IPS-18c (cell line): ENCODE measurements around the gene CEACAM7.
"Not testable (repeated sequence)": the region's sequence is repeated elsewhere in the genome, so short reads cannot be mapped to it uniquely, and the experiment has no call there.

Source experiments
- H3K4me3 ChIP-seq: 2 replicates; pipeline ENCODE4 v1.7.0; 2013; ENCODE audit warnings: low read depth, mild to moderate bottlenecking, low read length, moderate library complexity; ENCODE audit not compliant: insufficient read depth
- H3K9me3 ChIP-seq: one replicate; pipeline ENCODE4 v1.6.1; 2013; ENCODE audit warnings: mild to moderate bottlenecking, low read length, moderate library complexity; ENCODE audit not compliant: control insufficient read depth, insufficient read depth

The CEACAM7 gene

DNA sequence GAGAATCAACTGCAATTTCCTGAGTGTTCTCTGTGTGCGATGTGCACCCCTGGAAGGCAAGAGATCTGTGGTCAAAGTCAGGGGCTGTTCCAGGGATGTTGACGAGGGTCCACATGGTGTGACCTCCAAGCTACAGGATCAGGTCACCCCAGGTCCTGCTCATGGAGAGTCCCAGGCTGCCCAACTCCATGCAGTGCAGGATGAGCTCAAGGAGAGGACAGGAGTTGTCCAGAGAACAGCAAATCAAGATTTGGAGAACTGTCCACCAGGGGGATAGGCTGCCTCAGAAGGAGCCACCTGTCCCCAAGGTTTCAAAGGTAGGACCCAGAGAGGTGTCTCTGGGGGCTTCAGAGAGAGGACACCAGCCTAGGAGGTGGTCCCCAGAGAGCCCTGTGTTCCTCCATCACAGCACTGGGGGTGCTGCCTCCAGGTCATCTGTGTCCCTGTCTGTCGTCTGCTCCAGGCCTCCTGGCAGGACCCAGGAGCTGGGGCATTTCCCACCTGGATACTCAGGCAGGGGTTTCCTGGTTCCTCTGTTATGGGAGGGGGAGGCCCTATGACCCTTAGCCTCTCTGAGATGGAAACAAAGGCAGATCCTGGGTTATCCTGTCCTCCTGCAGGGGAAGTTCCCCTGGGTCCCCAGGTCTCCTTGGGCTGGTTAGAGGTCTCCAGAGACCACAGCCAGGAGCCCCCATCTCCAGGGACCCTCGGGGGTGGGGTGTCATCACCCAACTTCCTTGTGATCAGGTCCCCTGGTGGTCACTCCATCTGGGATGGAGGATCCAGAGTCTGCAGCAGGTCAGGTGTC is 2.1 kb upstream of the CEACAM7 start:
- no peaks in the 10 kb centered on the region for H3K9me3 ChIP-seq
- no peak overlapping the region for H3K4me3 ChIP-seq

DNA sequence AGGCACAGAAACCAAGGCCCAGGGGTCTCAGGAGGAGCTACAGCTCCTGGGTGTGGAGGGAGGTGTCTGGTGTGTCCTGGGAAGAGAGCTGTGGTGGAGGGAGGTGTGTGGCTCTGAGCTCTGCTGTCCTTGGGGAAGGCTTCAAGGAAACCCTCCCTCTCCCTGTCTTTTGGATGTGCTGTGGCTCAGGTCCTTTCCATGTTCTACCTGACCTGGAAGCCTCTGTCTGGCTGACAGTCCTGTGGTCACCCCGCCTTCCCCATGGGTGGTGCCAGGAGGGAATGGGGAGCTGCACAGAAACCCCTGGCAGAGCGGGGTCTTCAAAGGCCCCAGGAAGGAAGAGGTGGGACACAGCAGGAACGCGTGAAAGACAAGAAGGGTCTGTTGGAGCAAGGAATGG is 617 bp upstream of the CEACAM7 start:
- H3K9me3 ChIP-seq, result peaks cover 2% of the 10 kb centered on the region
- H3K4me3 ChIP-seq, result no peak overlapping the region

DNA sequence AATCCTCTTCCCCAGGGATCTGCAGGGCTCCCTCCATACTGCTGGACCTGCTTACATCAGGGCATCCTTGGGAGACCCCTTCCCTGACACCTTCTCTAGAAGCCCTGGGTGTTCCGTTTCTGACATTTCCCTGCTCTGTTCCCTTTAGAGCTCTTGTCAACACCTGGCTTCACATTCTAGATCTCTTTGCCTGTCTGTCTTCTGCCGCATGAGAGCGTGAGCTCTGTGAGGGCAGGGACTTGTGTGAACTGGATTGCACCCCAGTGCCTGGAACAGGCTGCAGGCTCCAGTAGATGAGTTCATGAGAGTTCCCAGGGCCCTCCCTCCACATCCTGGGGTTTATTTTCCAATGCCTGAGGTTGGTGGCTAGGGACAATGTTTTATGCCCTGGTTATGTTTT is 651 bp downstream of the CEACAM7 start:
- Histone ChIP-seq H3K9me3 (peaks cover 2% of the 10 kb centered on the region), H3K4me3 (no peak overlapping the region)

DNA sequence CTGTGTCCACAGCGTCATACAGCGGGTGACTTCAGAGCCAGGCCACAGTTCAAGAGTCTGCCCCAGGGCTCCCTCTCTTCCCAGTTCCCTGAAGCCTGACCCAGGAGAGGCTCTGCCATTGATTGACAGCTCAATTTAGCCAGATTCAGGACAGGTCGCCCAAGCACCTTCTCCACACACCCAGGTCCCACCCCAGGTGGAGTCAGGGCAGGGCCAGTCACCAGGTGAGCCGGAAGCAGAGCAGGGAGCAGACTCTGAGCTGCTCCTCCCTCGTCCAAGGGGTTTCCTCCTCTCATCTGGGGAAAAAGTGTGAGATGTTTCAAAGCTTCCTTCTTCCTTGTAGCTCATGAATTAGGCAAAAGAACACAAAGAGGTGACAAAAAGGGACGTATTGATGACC is 5.6 kb downstream of the CEACAM7 start:
- H3K4me3 ChIP-seq, result no peak overlapping the region
- H3K9me3 ChIP-seq, result peaks cover 2% of the 10 kb centered on the region

DNA sequence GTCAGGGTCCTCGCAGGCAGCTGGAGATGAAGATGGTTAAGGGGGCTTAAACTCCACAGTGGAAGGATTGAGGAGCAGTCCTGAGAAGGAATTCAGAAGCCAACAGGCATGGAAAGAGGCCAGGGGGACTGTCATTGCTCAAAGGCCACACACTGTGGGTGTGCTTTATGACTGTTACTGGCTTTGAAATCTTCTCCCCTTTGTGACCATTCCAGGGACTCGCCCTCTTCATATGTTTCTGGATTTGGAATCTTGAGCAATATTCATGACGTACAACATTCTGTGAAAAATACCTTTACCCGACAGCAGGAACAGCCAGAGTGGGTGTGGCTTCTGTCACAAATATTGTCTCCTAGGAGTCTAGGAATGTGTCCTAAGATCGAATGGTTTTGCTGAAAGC is 16.6 kb downstream of the CEACAM7 start:
- H3K4me3 ChIP-seq, result no peak overlapping the region
- H3K9me3 ChIP-seq, result no peaks in the 10 kb centered on the region

DNA sequence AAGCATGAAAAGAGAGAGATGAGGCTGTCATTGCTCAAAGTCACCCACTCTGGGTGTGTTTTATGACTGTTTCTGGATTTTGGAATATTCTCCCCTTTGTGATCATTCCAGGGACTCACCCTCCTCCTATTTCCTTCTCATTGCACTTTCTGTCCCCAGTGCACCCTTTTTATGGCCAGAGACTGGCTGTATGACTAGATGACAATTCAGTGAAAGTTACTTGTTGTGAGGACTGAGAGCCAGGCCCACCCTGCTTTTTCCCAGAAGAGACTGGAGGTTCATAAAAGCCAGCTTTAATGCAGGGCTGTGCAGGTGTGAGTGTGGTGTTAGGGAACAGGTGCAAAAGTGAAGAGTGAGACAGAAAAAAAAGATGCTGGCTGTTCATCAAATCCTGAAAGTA is 17.3 kb downstream of the CEACAM7 start:
- H3K9me3 ChIP-seq, result no peaks in the 10 kb centered on the region
- H3K4me3 ChIP-seq, result no peak overlapping the region

DNA sequence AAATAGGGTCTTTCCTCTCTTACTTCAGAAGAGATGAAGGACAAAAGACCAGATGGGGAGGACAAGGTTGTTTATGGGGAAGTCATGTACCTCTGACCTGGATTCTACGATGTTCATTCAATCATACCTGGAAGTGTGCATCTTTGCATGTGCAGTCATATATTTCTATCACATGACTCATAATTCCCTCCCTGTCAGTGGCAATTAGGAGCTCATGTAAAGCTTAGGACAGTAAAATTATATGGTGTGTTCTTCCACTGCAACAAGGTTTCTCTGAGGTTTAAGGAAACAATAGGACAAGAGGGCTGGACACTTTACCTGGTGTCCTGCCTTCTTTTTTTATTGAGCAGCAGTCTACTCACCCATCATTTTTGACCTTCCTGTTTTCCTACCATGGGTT is 19.8 kb downstream of the CEACAM7 start:
- Histone ChIP-seq H3K9me3 (no peaks in the 10 kb centered on the region), H3K4me3 (no peak overlapping the region)

DNA sequence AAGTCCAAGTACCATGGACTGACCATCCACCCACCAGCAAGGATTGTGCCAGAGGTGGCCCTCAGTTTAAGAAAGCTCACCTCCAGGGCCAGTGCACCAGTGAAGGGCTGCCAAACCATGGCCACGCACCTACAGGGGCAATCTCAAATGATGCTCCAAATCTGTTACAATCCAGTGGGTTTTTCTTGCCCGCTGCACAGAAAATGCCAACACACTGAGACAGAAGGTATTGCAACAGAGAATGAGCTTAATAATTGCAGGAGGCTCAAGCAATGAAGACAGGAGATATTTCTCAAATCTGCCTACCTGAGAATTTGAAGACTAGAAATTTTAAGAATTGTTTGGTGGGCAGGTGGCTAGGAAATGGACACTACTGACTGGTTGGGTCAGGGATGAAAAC is 22.0 kb downstream of the CEACAM7 start:
- Histone ChIP-seq H3K9me3 (no peaks in the 10 kb centered on the region), H3K4me3 (no peak overlapping the region)

DNA sequence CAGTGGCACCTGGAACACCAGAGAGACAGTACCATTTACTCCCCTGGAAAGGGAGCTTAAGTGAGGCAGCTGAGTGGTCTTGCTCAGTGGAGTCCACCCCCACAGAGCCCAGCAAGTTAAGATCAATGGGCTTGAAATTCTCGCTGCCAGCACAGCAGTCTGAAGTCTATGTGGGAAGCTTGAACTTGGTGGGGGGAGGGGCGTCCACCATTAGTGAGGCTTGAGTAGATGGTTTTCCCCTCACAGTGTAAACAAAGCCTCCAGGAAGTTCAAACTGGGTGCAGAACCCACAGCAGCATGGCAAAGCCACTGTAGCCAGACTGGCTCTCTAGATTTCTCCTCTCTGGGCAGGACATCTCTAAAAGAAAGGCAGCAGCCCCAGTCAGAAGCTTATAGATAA is 30.9 kb downstream of the CEACAM7 start:
- Histone ChIP-seq H3K9me3 (peaks cover 2% of the 10 kb centered on the region), H3K4me3 (no peak overlapping the region)

DNA sequence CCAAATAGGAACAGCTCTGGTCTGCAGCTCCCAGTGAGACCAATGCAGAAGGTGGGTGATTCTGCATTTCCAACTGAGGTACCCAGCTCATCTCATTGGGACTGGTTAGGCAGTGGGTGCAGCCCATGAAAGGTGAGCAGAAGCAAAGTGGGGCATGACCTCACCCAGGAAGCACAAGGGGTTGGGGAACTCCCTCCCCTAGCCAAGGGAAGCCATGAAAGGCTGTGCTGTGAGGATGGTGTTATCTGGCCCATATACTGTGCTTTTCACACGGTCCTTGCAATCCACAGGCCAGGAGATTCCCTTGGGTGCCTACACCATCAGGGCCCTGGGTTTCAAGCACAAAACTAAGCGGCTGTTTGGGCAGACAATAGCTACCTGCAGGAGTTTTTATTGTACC is 31.3 kb downstream of the CEACAM7 start:
- H3K9me3 ChIP-seq, H3K4me3 ChIP-seq: not testable (repeated sequence)

DNA sequence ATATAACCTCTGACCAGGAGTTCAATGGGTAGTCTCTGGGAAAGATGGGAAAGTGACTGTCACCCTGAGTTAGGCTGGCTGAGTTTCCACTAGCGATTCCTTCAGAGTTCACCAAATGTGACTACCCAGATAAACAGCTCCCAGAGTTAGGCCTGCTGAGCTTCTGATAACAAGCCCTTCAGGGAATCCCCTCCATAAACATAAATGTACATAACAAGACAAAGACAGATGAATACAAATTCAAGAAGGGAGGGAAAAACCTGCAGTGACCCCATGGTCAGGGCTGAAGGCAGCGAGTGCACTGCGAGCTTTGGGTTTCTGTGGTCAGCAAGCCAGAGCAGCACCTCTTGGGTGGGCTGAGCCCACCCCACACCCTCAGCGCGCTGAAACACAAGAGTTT is 35.8 kb downstream of the CEACAM7 start:
- Histone ChIP-seq H3K4me3 (no peak overlapping the region), H3K9me3 (peaks cover 2% of the 10 kb centered on the region)

DNA sequence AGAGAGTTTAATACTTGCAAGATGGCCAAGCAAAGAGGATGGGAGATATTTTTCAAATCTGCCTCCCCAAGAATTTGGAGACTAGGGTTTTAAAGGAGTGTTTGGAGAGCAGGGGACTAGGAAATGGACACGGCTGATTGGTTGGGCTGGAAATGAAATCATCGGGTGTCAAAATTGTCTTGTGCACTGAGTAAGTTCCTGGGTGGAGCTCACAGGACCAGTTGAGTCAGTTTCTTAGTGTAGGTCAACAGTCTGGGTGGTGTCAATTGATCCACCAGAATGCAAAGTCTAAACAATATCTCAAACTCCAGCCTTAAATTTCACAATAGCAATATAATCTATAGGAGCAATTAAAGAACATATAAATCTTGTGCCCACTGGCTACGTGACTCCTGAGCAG is 38.2 kb downstream of the CEACAM7 start:
- Histone ChIP-seq H3K4me3 (no peak overlapping the region), H3K9me3 (peaks cover 2% of the 10 kb centered on the region)

DNA sequence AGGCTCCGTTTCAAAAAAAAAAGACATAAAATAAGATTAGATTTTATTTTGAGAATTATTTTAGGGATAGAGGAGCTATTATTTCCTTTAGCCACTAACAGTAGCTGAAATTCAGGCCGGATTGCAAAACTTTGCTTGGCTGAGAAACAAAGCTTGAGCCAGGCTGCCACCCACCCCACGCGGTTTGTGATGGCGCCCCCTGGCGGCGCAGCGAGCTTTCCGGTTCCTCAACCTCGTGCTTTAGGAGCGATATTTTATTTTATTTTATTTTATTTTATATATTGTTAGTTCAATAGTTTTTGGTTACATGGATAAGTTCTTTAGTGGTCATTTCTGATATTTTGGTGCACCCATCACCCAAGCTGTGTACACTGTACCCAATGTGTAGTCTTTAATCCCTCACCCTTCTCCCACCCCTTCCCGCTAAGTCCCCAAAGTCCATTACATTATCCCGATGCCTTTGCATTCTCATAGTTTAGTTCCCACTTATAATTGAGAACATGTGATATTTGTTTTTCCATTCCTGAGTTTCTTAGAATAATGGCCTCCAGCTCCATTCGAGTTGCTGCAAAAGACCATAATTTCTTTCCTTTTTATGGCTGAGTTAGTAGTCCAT is 41.4 kb downstream of the CEACAM7 start:
- Histone ChIP-seq H3K9me3 (no peaks in the 10 kb centered on the region), H3K4me3 (no peak overlapping the region)

DNA sequence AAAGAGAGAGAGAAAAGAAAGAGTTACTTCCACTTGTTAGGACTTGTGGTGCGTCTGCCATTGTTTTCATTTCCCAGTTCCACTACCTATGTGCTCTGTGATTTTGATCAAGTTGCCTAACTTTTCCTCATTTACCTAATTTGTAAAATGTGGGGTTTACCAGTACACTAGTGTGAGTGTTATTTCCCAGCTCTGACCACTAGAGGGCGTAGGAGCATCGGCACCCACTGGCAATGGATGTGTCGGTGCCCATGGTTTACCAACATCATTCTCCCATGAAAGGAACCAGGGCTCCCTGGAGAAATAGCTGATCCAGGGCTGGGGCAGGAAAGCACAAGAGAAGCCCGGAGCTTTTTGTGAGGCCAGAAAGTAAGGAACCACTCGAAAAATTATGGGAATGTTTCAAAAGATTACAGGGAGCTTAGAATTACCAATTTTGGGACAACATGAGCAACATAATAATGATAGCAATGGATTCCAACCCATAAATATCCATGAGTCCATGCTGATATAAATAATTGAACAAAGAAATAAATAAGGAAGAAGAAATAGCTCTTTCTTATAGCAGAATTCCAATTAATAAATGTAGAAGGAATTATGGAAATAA is 46.1 kb downstream of the CEACAM7 start:
- no peak overlapping the region for H3K4me3 ChIP-seq
- H3K9me3 ChIP-seq, result no peaks in the 10 kb centered on the region

DNA sequence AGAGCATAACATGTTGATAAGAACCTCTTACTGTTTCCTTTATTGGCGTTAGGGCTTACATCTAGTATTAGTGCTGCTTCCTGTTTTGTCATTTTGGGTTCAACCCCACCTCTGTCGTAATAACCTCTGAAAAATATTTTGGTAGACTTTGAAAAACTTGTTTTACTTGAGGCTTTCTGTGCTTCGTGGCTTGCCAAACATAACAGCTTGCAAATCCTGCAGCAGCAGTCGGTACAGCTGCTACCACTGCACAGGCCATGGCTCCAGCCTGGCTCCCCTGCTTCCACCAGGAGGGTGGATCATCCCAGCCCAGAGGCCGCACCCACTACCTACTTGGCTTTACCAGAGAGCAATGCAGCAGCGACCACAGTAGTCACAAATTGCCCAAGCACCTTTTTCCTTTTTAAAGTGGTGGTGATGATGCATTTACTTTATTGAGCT is 49.4 kb downstream of the CEACAM7 start:
- no peaks in the 10 kb centered on the region for H3K9me3 ChIP-seq

DNA sequence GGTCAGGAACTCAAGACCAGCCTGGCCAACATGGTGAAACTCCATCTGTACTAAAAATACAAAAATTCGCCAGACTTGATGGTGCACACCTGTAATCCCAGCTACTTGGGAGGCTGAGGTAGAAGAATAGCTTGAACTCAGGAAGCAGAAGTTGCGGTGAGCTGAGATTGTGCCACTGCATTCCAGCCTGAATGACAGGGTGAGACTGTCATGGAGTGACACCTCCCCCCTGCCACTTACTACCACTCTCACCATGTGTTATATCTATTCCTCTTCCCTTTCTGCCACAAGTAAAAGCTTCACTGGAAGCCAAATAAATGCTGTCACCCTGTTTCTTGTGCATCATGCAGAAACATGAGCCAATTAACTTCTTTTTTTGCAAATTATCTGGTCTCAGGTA is 50.6 kb downstream of the CEACAM7 start:
- H3K9me3 ChIP-seq, result no peaks in the 10 kb centered on the region
- no peak overlapping the region for H3K4me3 ChIP-seq

More for the DNA sequence above, 49.4 kb downstream of the CEACAM7 start:
- H3K4me3 ChIP-seq, result no peak overlapping the region

DNA sequence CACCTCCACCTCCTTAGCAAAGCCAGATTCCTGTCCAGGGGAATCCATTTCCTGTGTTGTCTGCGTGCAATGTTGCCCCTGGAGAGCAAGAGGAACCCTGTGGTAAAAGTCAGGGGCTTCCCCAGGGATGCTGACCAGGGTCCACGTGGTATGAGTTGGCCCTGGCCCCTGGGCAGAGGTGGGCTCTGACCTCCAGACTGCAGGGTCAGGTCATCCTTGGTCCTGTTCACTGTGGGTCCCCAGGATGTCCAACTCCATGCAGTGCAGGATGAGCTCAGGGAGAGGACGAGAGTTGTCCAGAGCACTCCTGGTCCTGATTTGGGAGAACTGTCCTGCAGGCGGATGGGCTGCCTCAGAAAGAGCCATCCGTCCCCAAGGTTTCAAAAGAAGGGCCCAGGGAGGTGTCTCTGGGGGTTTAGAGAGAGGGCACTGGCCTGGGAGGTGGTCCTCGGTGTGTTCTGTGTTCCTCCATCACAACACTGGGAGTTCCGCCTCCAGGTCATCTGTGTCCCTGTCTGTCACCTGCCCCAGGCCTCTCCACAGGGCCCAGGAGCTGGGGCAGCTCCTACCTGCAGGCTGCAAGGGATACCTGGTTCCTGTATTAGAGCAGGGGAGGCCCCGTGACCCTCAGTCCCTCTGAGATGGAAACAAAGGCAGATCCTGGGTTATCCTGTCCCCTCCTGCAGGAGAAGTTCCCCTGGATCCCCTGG is 59.9 kb downstream of the CEACAM7 start:
- no peak overlapping the region for H3K4me3 ChIP-seq
- H3K9me3 ChIP-seq, result peaks cover 2% of the 10 kb centered on the region

DNA sequence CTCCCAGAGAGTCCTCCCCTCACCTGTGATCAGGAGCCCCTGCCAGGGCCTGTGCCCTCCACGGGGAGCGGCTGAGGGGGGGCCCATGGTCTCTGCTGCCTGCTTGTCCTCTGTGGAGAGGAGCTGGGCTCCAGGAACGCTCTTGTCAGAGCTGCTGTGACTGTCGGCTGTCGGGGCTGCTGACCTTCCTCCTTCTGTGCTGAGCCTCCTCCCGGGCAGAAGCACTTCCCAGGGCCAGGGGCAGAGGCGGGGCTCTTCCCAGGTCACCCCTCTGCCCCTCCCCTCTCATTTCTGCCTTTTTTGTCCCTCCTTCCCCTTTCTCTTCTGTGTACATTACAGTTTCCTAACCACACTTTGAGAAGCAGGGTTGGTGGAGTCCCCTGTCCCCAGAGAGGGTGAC is 61.2 kb downstream of the CEACAM7 start, which contains the start of gene CEACAM4:
Gene CEACAM4, minus strand, starts transcription at position 198 of the 400 bp plus-strand sequence. Its CDS starts 111 bp downstream, at position 87.
- peaks cover 2% of the 10 kb centered on the region for H3K9me3 ChIP-seq

More for the DNA sequence above, 61.2 kb downstream of the CEACAM7 start, which contains the start of gene CEACAM4:
- no peak within 1 kb of the TSS for H3K4me3 ChIP-seq
